Left lobe of liver (tissue), 2 donors: ENCODE measurements around the gene SMAP2. TPM values are rescaled to one million over a fixed set of nuclear protein-coding genes. Genes with fewer than 3 reads are reported as not detected.
"Not testable (repeated sequence)": the region's sequence is repeated elsewhere in the genome, so short reads cannot be mapped to it uniquely, and the experiment has no call there.

Source experiments
- ATAC-seq: fragments of 200-7000 bp; cut with Tn5 transposase; one replicate; pipeline ENCODE4 v1.9.1; 2020; ENCODE audit warnings: mild to moderate bottlenecking, moderate library complexity
- DNase-seq: peaks from one replicate; pipeline ENCODE4 v3.0.0-alpha.2; 2020; ENCODE audit warnings: low spot score
- total RNA-seq: library from RNA; stranded (reverse); gene quantifications from one replicate; pipeline ENCODE4 v1.2.1, GENCODE V29; 2021
- donor health status: DM: no; HTN: no; CAD: no; lungs with moderate emphysema.
- donor health status: DM: no; HTN: yes; CAD: no.

The SMAP2 gene
- total RNA-seq, 1 donor from 2014 or later = 36.4 TPM

GRCh38 chr1:40371707-40372258, 1.7 kb upstream of the SMAP2 start:
- ATAC-seq (no peak), DNase-seq (no peak)

GRCh38 chr1:40372658-40373322, 737 bp upstream of the SMAP2 start:
- DNase-seq (no peak), ATAC-seq (no peak)

DNA sequence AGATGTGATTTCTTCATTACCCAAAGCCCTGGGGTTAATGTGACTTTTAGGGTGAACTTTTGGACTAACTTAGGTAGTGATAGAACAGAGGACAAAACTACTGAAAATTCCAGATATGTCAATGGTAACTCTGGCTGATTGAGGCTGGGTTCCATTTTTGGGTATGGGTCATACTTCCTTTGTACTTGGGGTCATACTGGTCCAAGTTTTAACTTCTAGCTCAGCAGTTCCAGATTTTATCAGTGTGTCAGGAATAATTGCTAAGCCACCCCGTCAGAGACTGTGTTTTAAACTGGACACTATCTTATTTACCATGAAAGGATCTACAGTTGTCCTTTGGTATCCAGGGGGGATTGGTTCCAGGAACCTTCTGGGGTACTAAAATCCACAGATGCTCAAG, 4.0 kb downstream of the SMAP2 start:
- DNase-seq = no peak
- no peak for ATAC-seq

DNA sequence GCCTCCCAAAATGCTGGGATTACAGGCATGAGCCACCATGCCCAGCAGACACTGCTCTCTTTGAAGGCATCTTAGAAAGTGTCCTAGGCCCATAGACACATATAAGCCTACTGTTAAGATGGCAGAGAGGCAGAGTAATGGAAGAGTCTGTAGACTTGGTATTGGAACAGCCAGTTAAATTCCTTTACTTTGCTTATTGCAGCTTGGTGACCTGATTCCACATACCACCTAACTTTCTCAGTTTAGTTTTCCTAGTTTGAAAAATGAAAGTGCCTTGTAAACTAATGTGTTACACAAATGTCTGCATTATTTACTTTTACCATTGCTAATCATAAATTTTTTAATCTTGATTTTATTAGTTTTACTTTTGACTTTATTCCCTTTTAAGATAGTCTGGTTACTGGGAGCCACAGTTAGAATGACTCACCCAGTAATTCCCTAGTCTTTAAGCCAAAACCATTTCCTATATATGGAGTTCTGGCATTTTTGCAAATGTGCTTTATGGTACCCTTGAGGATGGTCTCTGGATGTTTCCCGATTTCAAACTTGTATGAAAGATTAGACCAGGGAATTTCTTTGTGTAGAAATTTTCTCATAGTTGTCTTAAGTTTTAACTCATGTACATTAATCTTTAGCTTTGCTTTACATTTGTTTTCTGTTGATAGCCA, 6.4 kb downstream of the SMAP2 start:
- ATAC-seq (no peak), DNase-seq (no peak)

DNA sequence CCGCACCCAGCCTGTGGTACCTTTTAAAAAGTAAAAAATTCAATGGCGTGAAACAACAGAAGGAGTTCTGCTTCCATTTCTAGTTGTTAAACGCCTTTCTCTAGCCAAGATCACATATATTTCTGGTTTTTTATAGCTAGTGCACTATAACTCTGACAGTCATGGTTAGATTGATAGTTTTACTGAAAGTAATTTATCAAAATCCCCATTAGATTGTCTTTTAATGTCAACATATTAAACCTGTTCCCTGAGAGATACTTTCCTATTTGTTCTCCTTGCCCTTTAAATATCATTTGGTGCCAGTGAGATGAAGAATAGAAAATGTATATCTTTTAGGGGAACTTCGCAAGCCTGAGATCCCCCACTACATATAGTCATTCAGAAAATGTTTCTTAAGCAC, 7.3 kb downstream of the SMAP2 start:
- DNase-seq (no peak), ATAC-seq (no peak)

DNA sequence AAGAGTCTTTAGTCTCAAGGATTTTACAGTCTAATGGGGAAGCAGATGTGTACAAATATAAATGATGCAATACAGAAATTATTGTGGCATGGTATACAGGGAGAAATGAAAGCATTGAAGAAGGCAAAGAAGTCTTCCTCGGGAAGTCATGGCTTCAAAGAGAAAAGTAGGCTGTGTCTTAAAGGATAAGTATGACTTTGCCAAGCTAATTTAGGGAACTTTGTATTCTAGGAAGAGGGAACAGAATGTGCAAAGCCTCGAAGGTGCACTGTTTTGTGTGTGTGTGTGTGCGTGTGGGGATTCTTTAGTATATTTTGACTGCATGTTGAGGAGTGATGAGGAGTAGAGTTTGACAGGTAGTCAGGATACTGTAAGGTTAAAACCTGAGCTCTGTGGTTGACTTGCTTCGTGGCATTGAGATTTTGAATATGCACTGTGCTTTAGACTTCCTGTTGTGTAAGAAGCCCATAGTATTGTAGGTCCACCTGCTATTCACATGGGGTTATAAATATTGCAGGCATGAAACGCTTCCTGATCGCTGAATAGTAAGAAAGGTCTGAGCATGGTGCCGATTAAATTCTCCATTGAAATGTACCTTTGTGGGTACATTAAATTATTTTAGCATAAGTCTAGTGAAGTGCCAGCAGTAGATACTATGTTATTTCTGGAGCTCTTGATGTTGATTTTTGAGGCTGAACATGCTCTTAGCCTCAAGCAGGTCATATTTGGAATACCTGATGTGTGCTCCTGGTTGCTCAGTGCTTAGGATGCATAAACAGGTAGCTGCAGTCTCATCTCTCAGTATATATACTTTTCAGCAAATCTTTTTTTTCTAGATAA, 8.0 kb downstream of the SMAP2 start:
- DNase-seq (no peak), ATAC-seq (no peak)

DNA sequence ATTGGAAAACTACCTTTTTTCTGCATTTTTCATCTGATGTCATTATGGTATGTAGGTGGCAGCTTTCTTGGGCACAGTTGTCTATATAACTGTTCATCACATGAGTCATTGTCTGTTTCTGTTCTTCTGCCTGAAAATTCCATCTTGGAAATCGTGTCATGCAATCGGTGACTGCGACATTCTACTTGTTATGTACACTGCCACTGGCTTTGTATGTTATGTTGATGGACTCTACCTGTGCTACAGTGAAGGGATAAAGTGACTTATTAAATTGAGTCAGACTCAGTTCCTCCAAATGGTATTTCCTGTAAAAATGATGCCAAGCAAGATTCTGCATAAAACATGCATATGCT, 8.6 kb downstream of the SMAP2 start:
- DNase-seq (no peak), ATAC-seq (no peak)

DNA sequence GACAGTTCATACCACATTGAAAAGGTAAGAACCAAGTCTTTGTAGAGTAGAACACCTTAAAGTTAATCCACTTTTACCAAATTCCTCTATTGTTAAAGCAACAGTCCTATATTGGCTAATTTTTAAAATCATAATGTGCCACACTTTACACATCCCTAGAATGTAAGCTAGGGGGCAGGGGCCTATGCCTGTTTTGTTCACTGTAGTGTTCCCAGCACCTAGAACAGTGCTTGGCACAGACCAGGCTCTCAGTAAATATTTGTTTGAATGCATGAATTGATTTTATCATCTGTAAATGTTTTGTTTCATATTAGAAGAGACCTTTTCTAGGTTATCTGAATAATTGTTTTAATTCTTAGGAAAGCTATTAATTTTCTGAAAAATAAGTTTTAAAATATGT, 9.1 kb downstream of the SMAP2 start:
- ATAC-seq = peak; percentile 50
- DNase-seq = no peak

GRCh38 chr1:40383095-40383487, 9.6 kb downstream of the SMAP2 start:
- DNase-seq (peak; percentile 75), ATAC-seq (peak; percentile 77)

DNA sequence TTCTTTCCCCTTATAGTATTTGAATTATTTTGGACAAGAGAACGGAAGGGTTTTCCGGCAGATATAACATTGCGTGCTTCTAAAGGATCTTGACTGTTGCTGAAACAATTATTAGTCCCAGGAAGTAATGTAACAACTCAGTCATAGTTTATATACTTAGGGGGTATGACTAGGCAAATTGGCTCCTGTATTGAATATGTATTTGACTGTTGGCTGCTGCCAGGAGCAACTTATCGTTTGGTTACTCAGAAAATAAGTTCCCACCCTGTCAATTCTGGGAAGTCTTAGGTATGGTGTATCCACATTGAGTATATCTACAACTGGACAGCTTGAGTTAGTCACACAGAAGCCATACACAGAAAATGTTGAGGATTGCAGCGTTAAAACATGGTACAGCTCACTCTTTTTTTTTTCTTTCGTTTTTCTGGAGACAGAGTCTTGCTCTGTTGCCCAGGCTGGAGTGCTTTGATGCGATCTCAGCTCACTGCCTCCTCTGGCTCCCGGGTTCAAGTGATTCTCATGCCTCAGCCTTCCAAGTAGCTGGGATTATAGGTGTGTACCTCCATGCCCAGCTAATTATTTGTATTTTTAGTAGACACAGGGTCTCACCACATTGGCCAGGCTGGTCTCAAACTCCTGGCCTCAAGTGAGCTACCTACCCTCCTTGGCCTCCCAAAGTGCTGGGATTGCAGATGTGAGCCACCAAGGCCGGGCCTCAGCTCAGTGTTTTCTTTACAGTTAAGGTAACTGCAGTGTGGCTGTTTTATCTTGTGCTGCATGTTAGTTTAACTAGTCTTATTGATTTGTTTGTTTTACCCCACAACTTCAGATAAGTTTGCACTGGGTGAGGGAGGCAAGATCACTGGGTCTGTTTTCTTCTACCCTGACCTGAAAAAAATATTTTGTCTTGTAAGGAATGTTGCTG, 10.2 kb downstream of the SMAP2 start:
- DNase-seq (peak; percentile 58), ATAC-seq (peak; percentile 62)

- ATAC-seq (peak; percentile 62), DNase-seq (no peak)
Observed at GRCh38 chr1:40384413-40384762, 10.9 kb downstream of the SMAP2 start.

GRCh38 chr1:40384887-40385286, 11.4 kb downstream of the SMAP2 start:
- DNase-seq (no peak), ATAC-seq (no peak)

GRCh38 chr1:40385437-40386358, 12.2 kb downstream of the SMAP2 start:
- DNase-seq (no peak), ATAC-seq (no peak)

DNA sequence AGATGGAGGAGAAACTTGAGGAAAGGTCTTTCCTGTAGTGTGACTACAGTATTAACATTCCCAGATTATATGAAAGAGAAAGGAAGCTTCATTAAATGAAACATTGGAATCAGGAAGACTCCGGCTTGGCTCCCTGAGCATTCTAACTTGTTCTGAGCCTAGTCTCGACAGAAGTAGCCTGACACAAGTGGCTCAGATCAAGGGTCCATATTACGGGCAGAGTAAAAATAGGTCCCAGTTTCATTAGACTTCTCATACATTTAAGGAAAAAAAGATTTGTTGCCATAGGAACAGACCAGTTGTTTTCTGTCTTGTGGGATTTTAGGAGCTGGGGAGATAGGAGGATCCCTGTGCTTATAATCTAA, 12.8 kb downstream of the SMAP2 start:
- ATAC-seq (no peak), DNase-seq (no peak)

DNA sequence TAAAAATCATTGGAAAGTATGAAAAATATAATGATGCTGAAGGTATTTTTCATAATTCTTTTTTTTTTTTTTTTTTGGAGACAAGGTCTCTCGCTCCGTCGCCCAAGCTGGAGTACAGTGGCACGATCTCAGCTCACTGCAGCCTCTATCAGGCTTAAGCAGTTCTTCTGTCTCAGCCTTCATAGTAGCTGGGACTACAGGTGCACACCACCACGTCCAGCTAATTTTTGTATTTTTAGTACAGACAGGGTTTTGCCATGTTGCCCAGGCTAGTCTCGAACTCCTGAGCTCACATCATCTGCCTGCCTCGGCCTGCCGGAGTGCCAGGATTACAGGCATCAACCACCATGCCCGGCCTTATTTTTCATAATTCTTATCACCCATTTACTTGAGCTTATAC, 13.3 kb downstream of the SMAP2 start:
- ATAC-seq = no peak
- DNase-seq = no peak

GRCh38 chr1:40387381-40388306, 14.1 kb downstream of the SMAP2 start:
- not testable (repeated sequence) for DNase-seq, ATAC-seq

DNA sequence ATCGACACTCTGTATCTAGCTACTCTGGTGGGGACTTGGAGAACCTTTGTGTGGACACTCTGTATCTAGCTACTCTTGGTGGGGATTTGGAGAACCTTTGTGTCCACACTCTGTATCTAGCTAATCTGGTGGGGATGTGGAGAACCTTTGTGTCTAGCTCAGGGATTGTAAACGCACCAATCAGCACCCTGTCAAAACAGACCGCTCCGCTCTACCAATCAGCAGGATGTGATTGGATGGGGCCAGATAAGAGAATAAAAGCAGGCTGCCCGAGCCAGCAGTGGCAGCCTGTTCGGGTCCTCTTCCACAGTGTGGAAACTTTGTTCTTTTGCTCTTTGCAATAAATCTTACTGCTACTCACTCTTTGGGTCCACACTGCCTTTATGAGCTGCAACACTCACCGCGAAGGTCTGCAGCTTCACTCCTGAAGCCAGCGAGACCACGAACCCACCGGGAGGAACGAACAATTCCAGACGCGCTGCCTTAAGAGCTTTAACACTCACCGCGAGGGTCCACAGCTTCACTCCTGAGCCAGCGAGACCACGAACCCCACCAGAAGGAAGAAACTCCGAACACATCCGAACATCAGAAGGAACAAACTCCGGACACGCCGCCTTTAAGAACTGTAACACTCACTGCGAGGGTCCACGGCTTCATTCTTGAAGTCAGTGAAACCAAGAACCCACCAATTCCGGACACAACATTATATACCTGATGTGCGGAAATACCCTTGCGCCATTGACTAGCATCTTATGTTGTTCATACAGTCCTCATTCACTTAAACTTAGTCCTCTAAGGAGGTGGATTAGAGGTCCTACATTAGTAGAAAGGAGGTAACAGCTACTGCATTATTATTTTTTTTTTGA, 15.2 kb downstream of the SMAP2 start:
- ATAC-seq, DNase-seq: not testable (repeated sequence)
